HepG2 (cell line): Measurements from ENCODE around the gene HIF1AN. TPM values are rescaled to one million over a fixed set of nuclear protein-coding genes. Genes with fewer than 3 reads are reported as not detected.

ENCODE experiments used
- FOXA3 ChIP-seq: IDR thresholded peaks from 2 replicates; pipeline ENCODE4 v1.6.1; 2016; ENCODE audit warnings: missing genetic modification reagents, missing compliant biosample characterization
- HES4 ChIP-seq: sonication (generic); formaldehyde crosslinking; IDR thresholded peaks from 2 replicates; pipeline ENCODE4 v1.9.0; 2021; ENCODE audit warnings: mild to moderate bottlenecking, missing genetic modification reagents, borderline replicate concordance
- HMGA1 ChIP-seq: sonication (generic); formaldehyde crosslinking; conservative IDR thresholded peaks from 2 replicates; pipeline ENCODE4 v1.4.0; 2020; ENCODE audit warnings: missing genetic modification reagents
- HNF4G ChIP-seq, 2 experiments: sonication (generic) in 1 of 2; formaldehyde crosslinking in 1 of 2; IDR thresholded peaks; 2 replicates each; pipeline versions ENCODE4 v1.4.0 to v1.6.1; 2011 to 2020; ENCODE audit warnings: borderline replicate concordance in 2 of 2, low read depth in 2 of 2, mild to moderate bottlenecking in 2 of 2, low read length in 1 of 2, missing genetic modification reagents in 1 of 2, moderate library complexity in 1 of 2
- KLF11 ChIP-seq: IDR thresholded peaks from 2 replicates; pipeline ENCODE4 v1.6.1; 2016; ENCODE audit warnings: missing compliant biosample characterization
- KMT2A ChIP-seq: sonication (generic); formaldehyde crosslinking; IDR thresholded peaks from 2 replicates; pipeline ENCODE4 v1.4.0; 2020; ENCODE audit warnings: missing genetic modification reagents
- MZF1 ChIP-seq: sonication (generic); formaldehyde crosslinking; IDR thresholded peaks from 2 replicates; pipeline ENCODE4 v1.8.1; 2023; ENCODE audit warnings: mild to moderate bottlenecking, missing genetic modification reagents, borderline replicate concordance
- NONO ChIP-seq, 2 experiments: fragments of 450-650 bp in 1 of 2; sonication (generic) in 1 of 2; formaldehyde crosslinking in 1 of 2; IDR thresholded peaks in 1 of 2; conservative IDR thresholded peaks in 1 of 2; 2 replicates each; pipeline versions ENCODE4 v1.6.1 to v1.8.0; 2017 to 2022; ENCODE audit warnings: mild to moderate bottlenecking in 1 of 2, missing genetic modification reagents in 1 of 2, moderate library complexity in 1 of 2
- RBM39 ChIP-seq: fragments of 200-400 bp; formaldehyde crosslinking; IDR thresholded peaks from one replicate; pipeline ENCODE4 v1.6.1; 2018; ENCODE audit warnings: antibody characterized with exemption, mild to moderate bottlenecking, low read depth, low read length; ENCODE audit not compliant: poor library complexity, severe bottlenecking
- TFDP1 ChIP-seq: IDR thresholded peaks from 2 replicates; pipeline ENCODE4 v1.6.1; 2016; ENCODE audit warnings: missing compliant biosample characterization, missing genetic modification reagents, borderline replicate concordance
- THAP7 ChIP-seq: sonication (generic); formaldehyde crosslinking; IDR thresholded peaks from 2 replicates; pipeline ENCODE4 v1.8.1; 2023; ENCODE audit warnings: mild to moderate bottlenecking, missing genetic modification reagents
- YEATS2 ChIP-seq: sonication (generic); formaldehyde crosslinking; IDR thresholded peaks from 2 replicates; pipeline ENCODE4 v1.4.0; 2020; ENCODE audit warnings: missing genetic modification reagents, borderline replicate concordance
- ZFX ChIP-seq: sonication (generic); formaldehyde crosslinking; IDR thresholded peaks from 2 replicates; pipeline ENCODE4 v1.4.0; 2020; ENCODE audit warnings: mild to moderate bottlenecking, low read depth, missing genetic modification reagents, moderate library complexity
- ZNF124 ChIP-seq: sonication (generic); formaldehyde crosslinking; IDR thresholded peaks from 2 replicates; pipeline ENCODE4 v1.4.0; 2020; ENCODE audit warnings: missing genetic modification reagents
- ZNF142 ChIP-seq: sonication (generic); formaldehyde crosslinking; IDR thresholded peaks from 2 replicates; pipeline ENCODE4 v1.4.0; 2020; ENCODE audit warnings: missing genetic modification reagents
- ZNF501 ChIP-seq: sonication (generic); formaldehyde crosslinking; IDR thresholded peaks from 2 replicates; pipeline ENCODE4 v1.5.1; 2020; ENCODE audit warnings: mild to moderate bottlenecking, moderate library complexity, missing genetic modification reagents
- ZNF513 ChIP-seq: sonication (generic); formaldehyde crosslinking; conservative IDR thresholded peaks from 2 replicates; pipeline ENCODE4 v1.5.0; 2020; ENCODE audit warnings: missing genetic modification reagents
- ZNF746 ChIP-seq: sonication (generic); formaldehyde crosslinking; IDR thresholded peaks from 2 replicates; pipeline ENCODE4 v1.8.0; 2022; ENCODE audit warnings: mild to moderate bottlenecking, missing genetic modification reagents
- ZNF883 ChIP-seq: sonication (generic); formaldehyde crosslinking; IDR thresholded peaks from 2 replicates; pipeline ENCODE4 v1.5.1; 2020; ENCODE audit warnings: mild to moderate bottlenecking, missing genetic modification reagents; ENCODE audit errors: not compliant biosample characterization
- polyA plus RNA-seq, 8 experiments: library from polyadenylated mRNA; depleted of rRNA in 3 of 8; stranded (reverse) in 7 of 8; unstranded in 1 of 8; fragments of >200 nt; fragmentation: Illumina TruSeq in 4 of 8; extraction: Trizol in 4 of 8; gene quantifications; 2 replicates each; pipeline versions ENCODE4 v1.2.1 to v1.2.3, GENCODE V29; 2011 to 2016; ENCODE audit warnings: low read depth in 4 of 8, missing spikeins in 1 of 8, mixed read lengths in 1 of 8; ENCODE audit not compliant: insufficient read depth in 1 of 8
- total RNA-seq, 5 experiments: library from RNA; depleted of rRNA; stranded (reverse); fragments of >200 nt; fragmentation: Illumina TruSeq; extraction: Trizol; gene quantifications; 2 replicates each; pipeline ENCODE4 v1.2.3, GENCODE V29; 2016; ENCODE audit warnings: low read depth in 1 of 5

Gene HIF1AN
- total and polyA plus RNA-seq, 2 of the 13 experiments (the other 11 are each of a cell fraction or from before 2014, with no cell fraction given): 8.6 to 10.7 TPM

GRCh38 chr10:100562008-100562672, 26.4 kb downstream of the HIF1AN start (continued):
- TF ChIP-seq ZNF142 (CRISPR knock-in tag): no peak
- TF ChIP-seq ZFX (CRISPR knock-in tag): peak; percentile 26; the same call in 1 of the 2 replicates
- TF ChIP-seq HES4 (CRISPR knock-in tag): no peak
- TF ChIP-seq KMT2A (CRISPR knock-in tag): no peak
- TF ChIP-seq ZNF746: no peak
- TF ChIP-seq THAP7 (CRISPR knock-in tag): 0 out of 2 replicates have a peak, but pooled peaks have one; percentile 65
- peak; percentile 21; the same call in 1 of the 2 replicates for TF ChIP-seq FOXA3 (CRISPR knock-in tag)
- no peak for TF ChIP-seq ZNF883 (CRISPR knock-in tag)
- TF ChIP-seq YEATS2 (CRISPR knock-in tag): no peak
- no peak for TF ChIP-seq HNF4G (IDR thresholded peaks at IDR 0.05; ENCODE audit: borderline replicate concordance, low read depth, low read length)
- TF ChIP-seq HNF4G (CRISPR knock-in tag; IDR thresholded peaks at IDR 0.05; ENCODE audit: borderline replicate concordance, low read depth): 0 out of 2 replicates have a peak, but pooled peaks have one; percentile 29
- TF ChIP-seq HMGA1 (CRISPR knock-in tag): no peak
- TF ChIP-seq RBM39: no peak
- no peak for TF ChIP-seq MZF1
- no peak for TF ChIP-seq ZNF124 (CRISPR knock-in tag)
- TF ChIP-seq KLF11 (CRISPR knock-in tag): no peak
- no peak for TF ChIP-seq ZNF513 (CRISPR knock-in tag)
- TF ChIP-seq NONO (IDR thresholded peaks at IDR 0.05): no peak
- TF ChIP-seq NONO (CRISPR knock-in tag; conservative IDR thresholded peaks at IDR 0.05): peak; percentile 42; the same call in 1 of the 2 replicates
- peak; percentile 70; the same call in 1 of the 2 replicates for TF ChIP-seq TFDP1 (CRISPR knock-in tag)
- 0 out of 2 replicates have a peak, but pooled peaks have one; percentile 18 for TF ChIP-seq ZNF501 (CRISPR knock-in tag)
